PFSK-1 (cell line): ENCODE data around the gene ACKR3.

Source experiments
- POLR2AphosphoS5 ChIP-seq: IDR thresholded peaks from 2 replicates; pipeline ENCODE4 v1.6.1; 2012; ENCODE audit warnings: low read depth, mild to moderate bottlenecking, control low read depth, low read length, moderate library complexity
- REST ChIP-seq, 2 experiments: IDR thresholded peaks; 2 replicates each; pipeline versions ENCODE4 v1.6.1 to v1.8.0; 2011 to 2012; ENCODE audit warnings: low read depth in 2 of 2, low read length in 2 of 2, control low read depth in 1 of 2, inconsistent platforms in 1 of 2, mild to moderate bottlenecking in 1 of 2, moderate library complexity in 1 of 2; ENCODE audit not compliant: insufficient read depth in 1 of 2

DNA sequence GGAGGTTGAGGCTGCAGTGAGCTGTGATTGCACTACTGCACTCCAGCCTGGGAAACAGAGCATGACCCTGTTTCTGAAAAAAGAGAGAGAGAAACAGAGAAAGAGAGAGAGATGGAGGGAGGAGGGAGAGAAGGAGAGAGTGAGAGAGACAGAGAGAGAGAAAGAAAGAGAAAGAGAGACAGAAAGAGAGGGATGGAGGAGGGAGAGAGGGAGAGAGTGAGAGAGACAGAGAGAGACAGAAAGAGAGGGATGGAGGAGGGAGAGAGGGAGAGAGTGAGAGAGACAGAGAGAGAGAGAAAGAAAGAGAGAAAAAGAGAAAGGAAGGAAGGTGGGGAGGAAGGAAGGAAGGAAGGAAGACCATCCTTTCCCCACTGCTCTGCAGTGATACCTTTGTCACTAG, 48.1 kb upstream of the ACKR3 start:
- TF ChIP-seq POLR2AphosphoS5 = no peak
- no peak for TF ChIP-seq REST (IDR thresholded peaks at IDR 0.05; ENCODE audit: insufficient read depth in 1 of 2, low read depth in 2 of 2, low read length in 2 of 2)
